HG02571 (cell line): ENCODE data around the gene FERMT2.

Source experiments
- ATAC-seq: cut with Tn5 transposase; IDR thresholded peaks from one replicate; pipeline ENCODE4 v1.9.1; 2021; ENCODE audit warnings: mild to moderate bottlenecking, moderate library complexity; ENCODE audit not compliant: unreplicated experiment

The FERMT2 gene

GRCh38 chr14:52829527-52830185 is 121.2 kb downstream of the FERMT2 start:
- no peak for ATAC-seq

- ATAC-seq: no peak
These were observed 123.4 kb downstream of the FERMT2 start for GRCh38 chr14:52827426-52827825.

- ATAC-seq: no peak
These were observed 125.8 kb downstream of the FERMT2 start for GRCh38 chr14:52825085-52825484.

- no peak for ATAC-seq
These were observed 126.4 kb downstream of the FERMT2 start for GRCh38 chr14:52824462-52824861.

- ATAC-seq: no peak
These were observed 129.0 kb downstream of the FERMT2 start for GRCh38 chr14:52821805-52822250.

GRCh38 chr14:52808101-52808500 is 142.7 kb downstream of the FERMT2 start:
- ATAC-seq: no peak
